Muscle of leg (tissue), 16 donors: ENCODE data around the gene SLC25A51. TPM values are rescaled to one million over a fixed set of nuclear protein-coding genes. Genes with fewer than 3 reads are reported as not detected.

Experiments
- DNase-seq: peaks from one replicate; pipeline ENCODE4 v3.0.0; 2013
- H3K27ac ChIP-seq: one replicate; pipeline ENCODE4 v1.5.1; 2013; ENCODE audit warnings: mild to moderate bottlenecking, low read length, control low read depth
- H3K27me3 ChIP-seq: one replicate; pipeline ENCODE4 v1.6.1; 2013; ENCODE audit warnings: low read length; ENCODE audit not compliant: control insufficient read depth, insufficient read depth
- H3K36me3 ChIP-seq: one replicate; pipeline ENCODE4 v1.6.1; 2013; ENCODE audit warnings: low read length; ENCODE audit not compliant: control insufficient read depth, insufficient read depth
- H3K4me1 ChIP-seq: one replicate; pipeline ENCODE4 v1.6.1; 2013; ENCODE audit warnings: low read length; ENCODE audit not compliant: control insufficient read depth, insufficient read depth
- H3K4me3 ChIP-seq: one replicate; pipeline ENCODE4 v1.5.1; 2013; ENCODE audit warnings: low read length, control low read depth
- H3K9me3 ChIP-seq: replicated peaks from 2 replicates; pipeline ENCODE4 v1.6.1; 2013; ENCODE audit warnings: low read depth, low read length; ENCODE audit not compliant: control insufficient read depth
- WGBS: methylation state at CpG from one replicate; pipeline ENCODE4 v1.1.5; 2013; ENCODE audit warnings: missing lambda C conversion rate; ENCODE audit not compliant: insufficient coverage; 5-methylcytosine and 5-hydroxymethylcytosine counted together
- long read RNA-seq, 11 donors: transcript quantifications; one replicate each; lab custom pipeline, GENCODE V29; 2026
- polyA plus RNA-seq, 8 donors: library from polyadenylated mRNA; unstranded; fragments of 120-200 nt; gene quantifications; one replicate each; pipeline versions ENCODE4 v1.2.1 to v1.2.3, GENCODE V29; 2013; ENCODE audit warnings: inconsistent platforms in 1 of 8, low replicate concordance in 1 of 8; ENCODE audit not compliant: insufficient read length in 8 of 8, insufficient read depth in 1 of 8
- total RNA-seq: library from RNA; stranded (reverse); fragments of 120-200 nt; gene quantifications from one replicate; pipeline ENCODE4 v1.2.4, GENCODE V29; 2013

Gene SLC25A51, protein sequence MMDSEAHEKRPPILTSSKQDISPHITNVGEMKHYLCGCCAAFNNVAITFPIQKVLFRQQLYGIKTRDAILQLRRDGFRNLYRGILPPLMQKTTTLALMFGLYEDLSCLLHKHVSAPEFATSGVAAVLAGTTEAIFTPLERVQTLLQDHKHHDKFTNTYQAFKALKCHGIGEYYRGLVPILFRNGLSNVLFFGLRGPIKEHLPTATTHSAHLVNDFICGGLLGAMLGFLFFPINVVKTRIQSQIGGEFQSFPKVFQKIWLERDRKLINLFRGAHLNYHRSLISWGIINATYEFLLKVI
- total RNA-seq (19.7 TPM), polyA plus RNA-seq (10 to 100 TPM in 6 of 8 donors, 1 to 10 TPM in 2; 9.6 to 14.4 (median 13.0) TPM)
- long read RNA-seq, donor 1, result 0 reads
- long read RNA-seq, donor 2, result 0 reads
- long read RNA-seq, donor 3, partial matches to known transcripts, result 0 of 1 reads
- long read RNA-seq, donor 3, other reads (novel, unspliced or antisense), result 0 of 1 reads
- long read RNA-seq, donor 4, result 0 reads
- long read RNA-seq, donor 5, partial matches to known transcripts, result 0 of 2 reads
- long read RNA-seq, donor 5, other reads (novel, unspliced or antisense), result 0 of 2 reads
- long read RNA-seq, donor 6, partial matches to known transcripts, result 0 of 3 reads
- long read RNA-seq, donor 6, other reads (novel, unspliced or antisense), result 0 of 3 reads
- long read RNA-seq, donor 7, partial matches to known transcripts, result 0 of 4 reads
- long read RNA-seq, donor 7, other reads (novel, unspliced or antisense), result 0 of 4 reads
- long read RNA-seq, donor 8, result 0 reads
- long read RNA-seq, donor 9, partial matches to known transcripts, result 0 of 2 reads
- long read RNA-seq, donor 9, other reads (novel, unspliced or antisense), result 0 of 2 reads
- long read RNA-seq, donor 10, partial matches to known transcripts, result 0 of 2 reads
- long read RNA-seq, donor 10, other reads (novel, unspliced or antisense), result 0 of 2 reads
- long read RNA-seq, donor 11, result 0 reads

DNA sequence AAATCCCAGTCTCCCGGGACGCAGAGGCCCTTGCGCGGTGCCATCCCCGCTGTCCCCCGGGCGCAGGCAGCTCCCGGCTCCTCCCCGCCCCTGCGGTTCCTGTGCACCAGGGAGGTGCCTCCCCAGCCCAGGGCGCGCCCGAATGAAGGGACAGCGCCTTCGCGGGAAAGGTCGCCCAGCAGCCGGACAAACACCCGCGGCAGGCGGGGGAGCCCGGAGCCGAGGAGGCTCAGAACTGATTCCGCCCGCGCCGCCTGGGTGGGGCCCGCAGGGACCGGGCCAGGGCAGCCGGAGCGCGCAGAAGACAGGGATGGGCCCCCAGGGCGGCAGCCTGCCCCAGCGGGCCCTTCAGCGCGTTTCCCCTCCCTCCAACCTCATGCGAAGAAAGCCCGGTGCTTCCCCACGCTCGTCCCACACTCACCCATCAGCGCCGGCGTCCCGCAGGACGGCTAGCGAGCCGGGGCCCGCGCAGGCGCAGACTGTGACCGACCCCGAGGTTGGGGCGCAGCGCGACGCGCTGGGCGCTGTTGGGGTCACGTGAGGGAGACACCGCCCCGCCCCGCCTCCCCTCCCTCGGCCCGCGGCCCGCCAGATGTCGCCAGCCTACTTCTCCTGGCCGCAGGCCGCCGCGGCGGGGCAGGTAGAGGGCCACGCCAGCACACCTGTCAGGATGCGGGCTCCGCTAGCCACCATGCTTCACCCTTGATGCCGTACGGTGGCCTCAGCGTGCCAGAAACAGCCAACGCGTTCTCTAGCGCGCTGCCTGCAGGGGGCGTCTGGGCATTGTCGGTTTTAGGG, at the start of gene SLC25A51:
Gene SLC25A51 (minus strand): TSS at position 481 of the 798 bp plus-strand sequence. CDS start 15,577 bp downstream, outside the sequence.
- 0% methylated on average over 84 of the region's 84 CpGs for WGBS
- DNase-seq, result peak; percentile 97
- peak within 1 kb of the TSS; percentile 70 for H3K27ac ChIP-seq
- H3K36me3 ChIP-seq, result peaks cover 6% of the 10 kb centered on the region
- H3K9me3 ChIP-seq, result no peaks in the 10 kb centered on the region
- H3K4me1 ChIP-seq, result peaks cover 19% of the 10 kb centered on the region
- peak within 1 kb of the TSS; percentile 78 for H3K4me3 ChIP-seq
- H3K27me3 ChIP-seq, result no peaks in the 10 kb centered on the region

DNA sequence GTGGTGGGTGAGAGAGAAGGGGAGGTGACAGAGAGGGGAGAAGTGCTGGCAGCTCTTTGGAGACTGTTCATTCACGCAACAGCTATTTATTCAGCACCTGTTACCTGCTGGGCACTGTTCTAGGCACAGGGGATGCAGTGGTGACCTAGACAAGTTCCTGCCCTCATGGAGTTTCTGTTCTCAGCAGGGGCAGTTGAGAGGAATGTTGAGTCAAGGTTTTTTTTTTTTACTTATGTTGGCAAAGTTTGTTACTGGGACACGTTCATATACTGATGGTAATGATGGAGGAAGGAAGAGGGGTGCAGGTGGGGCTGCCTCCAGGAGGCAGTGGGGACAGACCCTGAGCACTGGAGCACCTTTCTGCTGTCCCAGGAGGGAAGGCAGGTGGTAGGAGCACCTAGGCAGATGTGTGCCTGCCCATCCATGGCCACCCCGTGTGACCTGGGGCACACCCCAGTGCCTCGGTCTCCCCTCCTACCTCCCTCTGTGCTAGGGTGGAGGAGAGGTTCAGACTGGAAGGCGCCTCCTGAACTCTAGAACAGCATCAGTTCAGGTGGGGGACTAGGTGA, 49.4 kb upstream of the SLC25A51 start:
- peaks cover 30% of the 10 kb centered on the region for H3K36me3 ChIP-seq
- H3K9me3 ChIP-seq, result no peaks in the 10 kb centered on the region
- H3K27ac ChIP-seq, result no peak overlapping the region
- H3K4me1 ChIP-seq, result peaks cover 11% of the 10 kb centered on the region
- no peak for DNase-seq
- no peaks in the 10 kb centered on the region for H3K27me3 ChIP-seq
- 70% methylated on average over 1 of the region's 5 CpGs for WGBS
- H3K4me3 ChIP-seq, result no peak overlapping the region

DNA sequence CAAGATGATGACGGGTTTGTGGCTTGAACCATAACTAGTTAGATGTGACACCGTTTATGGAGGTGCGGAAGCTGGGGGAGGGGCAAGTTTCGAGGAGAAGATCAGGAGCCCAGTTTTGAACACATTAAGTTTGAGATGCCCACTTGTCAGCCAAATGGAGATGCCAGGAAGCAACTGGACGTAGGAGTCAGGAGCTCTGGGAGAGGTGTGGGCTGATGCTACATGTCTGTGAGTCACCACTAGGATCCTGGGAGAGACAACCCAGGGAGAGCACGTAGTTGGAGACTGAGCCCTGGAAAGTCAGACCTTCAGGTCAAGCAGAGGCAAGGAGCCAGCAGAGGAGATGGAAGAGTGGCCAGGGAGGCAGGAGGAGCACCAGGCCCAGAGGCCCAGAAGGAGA, 48.8 kb upstream of the SLC25A51 start:
- H3K4me1 ChIP-seq, result peaks cover 11% of the 10 kb centered on the region
- no peak overlapping the region for H3K27ac ChIP-seq
- peaks cover 35% of the 10 kb centered on the region for H3K36me3 ChIP-seq

DNA sequence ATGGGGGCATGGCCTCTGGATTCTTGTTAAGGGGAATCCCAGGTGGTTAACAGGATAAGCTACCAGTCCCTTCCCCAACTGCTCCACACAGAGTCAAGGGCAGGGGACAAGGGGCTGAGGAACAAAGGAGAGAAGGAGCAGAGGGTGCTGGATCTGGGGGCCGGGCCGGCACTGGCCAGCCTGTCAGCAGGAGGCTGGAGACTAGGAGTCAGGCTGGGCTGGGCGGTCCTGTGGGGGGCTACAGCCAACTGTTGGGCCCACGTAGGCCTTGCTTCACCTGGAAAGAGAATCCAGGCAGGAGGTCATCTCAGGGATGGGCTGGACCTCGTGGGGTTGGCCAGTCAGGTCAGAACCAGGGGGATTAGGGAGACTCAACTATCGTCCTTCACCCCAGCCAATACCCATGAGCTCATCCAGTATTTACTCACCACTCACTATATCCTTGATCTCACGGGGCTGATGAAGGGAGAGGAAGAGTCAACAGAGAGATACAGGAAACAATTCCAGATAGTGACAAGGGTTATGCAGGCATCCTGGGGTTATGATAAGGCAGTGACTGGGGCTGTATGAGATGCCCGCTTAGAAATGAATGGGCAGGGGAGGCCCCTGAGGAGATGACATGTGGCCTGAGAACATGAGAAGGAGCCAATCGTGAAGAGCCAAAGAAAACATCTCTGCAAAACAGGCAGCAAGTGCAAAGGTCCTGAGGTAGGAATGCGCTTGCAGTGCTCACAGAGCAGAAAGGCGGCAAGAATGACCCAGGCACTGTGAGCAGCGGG, 47.9 kb upstream of the SLC25A51 start:
- no peak for DNase-seq
- Histone ChIP-seq H3K36me3 (peaks cover 43% of the 10 kb centered on the region), H3K4me3 (no peak overlapping the region), H3K9me3 (no peaks in the 10 kb centered on the region), H3K27me3 (no peaks in the 10 kb centered on the region), H3K27ac (no peak overlapping the region), H3K4me1 (peaks cover 11% of the 10 kb centered on the region)
- 92% methylated on average over 8 of the region's 12 CpGs for WGBS

More for the DNA sequence above, 48.8 kb upstream of the SLC25A51 start:
- no peaks in the 10 kb centered on the region for H3K9me3 ChIP-seq
- WGBS, result 90% methylated on average over 6 of the region's 6 CpGs
- no peak for DNase-seq
- H3K27me3 ChIP-seq, result no peaks in the 10 kb centered on the region
- H3K4me3 ChIP-seq, result no peak overlapping the region

DNA sequence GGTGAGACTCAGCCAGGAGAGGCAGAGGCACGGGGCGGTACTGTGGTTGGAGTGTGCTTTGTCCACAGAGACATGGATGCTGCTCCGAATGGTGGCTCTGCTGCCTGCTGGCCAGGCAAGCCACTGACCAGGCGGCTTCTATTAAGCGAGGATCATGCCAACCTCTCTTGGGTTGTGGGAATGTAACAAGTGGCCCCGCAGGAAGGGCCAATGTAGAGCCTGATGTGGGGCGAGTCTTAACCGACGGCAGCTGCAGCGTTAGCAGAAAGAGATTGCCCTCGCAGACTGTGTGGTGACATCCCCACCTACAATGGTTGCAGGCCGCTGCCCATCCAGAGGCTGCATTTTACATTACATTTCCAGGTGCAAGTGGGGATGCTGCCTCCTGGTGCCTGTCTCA, 46.6 kb upstream of the SLC25A51 start:
- no peak overlapping the region for H3K4me3 ChIP-seq
- DNase-seq, result no peak
- H3K27ac ChIP-seq, result no peak overlapping the region
- 94% methylated on average over 7 of the region's 12 CpGs for WGBS
- H3K27me3 ChIP-seq, result no peaks in the 10 kb centered on the region
- peaks cover 47% of the 10 kb centered on the region for H3K36me3 ChIP-seq
- no peaks in the 10 kb centered on the region for H3K9me3 ChIP-seq
- H3K4me1 ChIP-seq, result peaks cover 11% of the 10 kb centered on the region

DNA sequence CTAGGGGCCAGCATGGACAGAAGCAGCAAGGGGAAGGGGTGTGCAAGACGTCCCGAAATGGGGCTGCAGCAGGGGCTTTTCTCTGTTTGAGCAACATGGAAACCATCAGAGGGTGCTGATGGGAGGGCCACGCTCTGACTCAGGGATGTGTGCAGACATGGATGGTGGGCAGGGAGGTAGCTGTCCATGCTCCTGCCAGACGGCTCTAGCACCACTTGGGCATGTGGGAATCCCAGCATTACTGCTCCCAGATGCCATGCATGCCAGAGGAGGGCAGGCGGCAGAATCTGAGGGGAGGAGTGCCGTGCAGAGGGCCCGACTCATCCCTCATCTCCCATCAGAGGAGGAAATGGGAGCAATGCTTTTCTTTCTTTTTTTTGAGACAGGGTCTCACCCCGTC, 45.6 kb upstream of the SLC25A51 start:
- H3K27me3 ChIP-seq, result no peaks in the 10 kb centered on the region
- no peak overlapping the region for H3K4me3 ChIP-seq
- no peaks in the 10 kb centered on the region for H3K9me3 ChIP-seq
- no peak for DNase-seq
- peaks cover 47% of the 10 kb centered on the region for H3K36me3 ChIP-seq
- 75% methylated on average over 5 of the region's 8 CpGs for WGBS
- peaks cover 15% of the 10 kb centered on the region for H3K4me1 ChIP-seq
- no peak overlapping the region for H3K27ac ChIP-seq

DNA sequence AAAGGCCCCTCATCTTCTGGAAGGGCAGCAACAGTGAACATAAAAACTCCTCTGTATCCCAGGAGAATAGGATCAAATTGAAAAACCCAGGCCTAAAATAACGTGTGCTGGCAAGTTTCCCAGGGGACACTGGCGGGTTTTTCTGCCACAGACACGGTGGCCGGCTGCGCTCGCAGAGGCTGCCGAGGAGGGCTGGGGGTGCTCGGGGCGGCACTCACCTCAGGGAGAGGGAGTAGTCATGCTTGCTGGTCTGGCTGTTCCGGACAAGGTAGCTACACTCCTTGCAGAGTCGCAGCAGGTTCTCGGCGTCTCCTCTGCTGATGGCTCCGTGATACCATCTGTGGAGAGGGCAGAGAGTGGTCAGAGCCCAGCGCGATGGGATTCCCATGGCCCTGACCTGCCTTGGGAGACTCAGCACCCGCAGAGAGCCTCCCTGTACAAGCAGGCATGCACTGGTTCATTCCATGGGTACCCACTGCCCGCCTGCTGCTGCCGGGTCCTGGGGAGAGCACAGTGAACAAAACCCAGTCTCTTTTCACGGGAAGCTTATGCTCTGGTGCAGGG, 44.6 kb upstream of the SLC25A51 start:
- Histone ChIP-seq H3K36me3 (peaks cover 40% of the 10 kb centered on the region), H3K4me1 (peaks cover 19% of the 10 kb centered on the region), H3K27ac (no peak overlapping the region), H3K27me3 (no peaks in the 10 kb centered on the region), H3K4me3 (no peak overlapping the region), H3K9me3 (no peaks in the 10 kb centered on the region)
- no peak for DNase-seq
- 82% methylated on average over 16 of the region's 20 CpGs for WGBS

DNA sequence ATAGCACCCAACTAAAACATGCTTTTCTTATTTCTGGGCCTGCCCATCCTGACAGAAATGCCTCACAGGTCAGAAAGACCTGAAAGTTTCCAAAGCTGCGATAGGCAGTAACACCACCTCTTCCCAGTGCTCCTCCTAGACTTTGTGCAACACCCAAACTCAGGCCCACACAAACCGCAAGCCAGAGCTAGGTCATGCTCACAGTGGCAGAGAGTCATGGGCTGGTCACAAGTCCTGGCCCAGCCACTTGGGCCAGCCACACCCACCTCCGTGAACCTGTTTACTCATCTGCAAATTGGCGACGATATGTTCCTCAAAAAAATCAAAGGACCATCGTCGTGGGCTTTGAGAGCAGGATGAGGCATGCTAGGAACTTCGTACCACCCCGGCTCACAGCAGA, 44.0 kb upstream of the SLC25A51 start:
- Histone ChIP-seq H3K27me3 (no peaks in the 10 kb centered on the region), H3K36me3 (peaks cover 40% of the 10 kb centered on the region), H3K4me1 (peaks cover 23% of the 10 kb centered on the region), H3K27ac (no peak overlapping the region), H3K4me3 (no peak overlapping the region), H3K9me3 (no peaks in the 10 kb centered on the region)
- 85% methylated on average over 6 of the region's 9 CpGs for WGBS
- DNase-seq, result no peak

DNA sequence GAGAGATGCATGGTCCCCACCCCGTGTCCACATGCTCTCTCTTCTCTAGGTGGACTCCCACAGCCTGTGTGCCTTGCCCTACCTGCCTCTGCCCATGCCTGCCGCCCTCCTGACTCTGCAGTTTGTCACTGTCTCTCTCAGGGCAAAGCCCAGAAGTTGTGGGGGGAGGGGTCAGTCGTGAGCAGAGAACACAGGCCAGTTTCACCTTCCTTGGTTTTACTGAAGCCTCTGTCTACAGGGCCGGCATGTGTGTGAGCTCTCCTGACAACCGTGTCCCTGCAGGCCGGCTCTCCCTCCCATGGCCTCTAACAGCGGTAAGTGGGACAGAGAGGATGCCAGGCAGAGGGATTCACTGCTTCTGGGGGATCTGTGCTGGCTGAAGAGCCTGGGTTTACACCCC, 43.5 kb upstream of the SLC25A51 start:
- Histone ChIP-seq H3K9me3 (no peaks in the 10 kb centered on the region), H3K4me3 (no peak overlapping the region), H3K4me1 (peaks cover 23% of the 10 kb centered on the region), H3K27me3 (no peaks in the 10 kb centered on the region), H3K27ac (no peak overlapping the region), H3K36me3 (peaks cover 43% of the 10 kb centered on the region)
- WGBS, result 75% methylated on average over 4 of the region's 7 CpGs
- DNase-seq, result no peak
